HepG2 (cell line): ENCODE results near the gene P2RX2. TPM values are rescaled to one million over a fixed set of nuclear protein-coding genes. Genes with fewer than 3 reads are reported as not detected.

Experiments
- ATAC-seq: fragments of 200-7000 bp; cut with Tn5 transposase; 3 replicates; pipeline ENCODE4 v1.9.1; 2020; ENCODE audit warnings: mild to moderate bottlenecking, moderate library complexity
- BruUV-seq: library from RNA; stranded (reverse); fragments of 400-500 nt; replicated peaks from 2 replicates; lab custom pipeline; 2021; lab: Mats Ljungman, UMichigan
- CTCF ChIA-PET: fragments of 300-600 bp; formaldehyde crosslinking; extraction: SDS; loops from one replicate; lab custom pipeline; 2021; ENCODE audit warnings: low total read pairs, inconsistent platforms, low intra/inter-chr PET ratio; lab: Yijun Ruan, JAX
- POLR2A ChIA-PET: fragments of 350-600 bp; sonication (Branson Sonifier 250); formaldehyde crosslinking; loops from one replicate; lab custom pipeline; 2020; ENCODE audit warnings: antibody characterized with exemption, inconsistent platforms; lab: Yijun Ruan, JAX
- DNase-seq: peaks from one replicate; pipeline ENCODE4 v3.0.0-alpha.2; 2015; ENCODE audit warnings: low spot score
- FAIRE-seq: peaks from 3 replicates; lab custom pipeline; 2011; peaks lifted over from hg19 to GRCh38; lab: Jason Lieb, UNC
- H2AFZ ChIP-seq: one replicate; pipeline ENCODE4 v1.6.1; 2011; ENCODE audit warnings: low read length, inconsistent platforms
- H3K27ac ChIP-seq: fragments of 300-600 bp; 3 replicates; pipeline ENCODE4 v1.8.0; 2011; ENCODE audit warnings: mixed run types, mild to moderate bottlenecking, mixed read lengths, low read length, inconsistent platforms; ENCODE audit not compliant: insufficient read depth; ENCODE audit errors: extremely low read length
- H3K27me3 ChIP-seq, 2 experiments: fragments of 200-600 bp in 1 of 2; 2 replicates in 1 of 2; 3 replicates in 1 of 2; pipeline versions ENCODE4 v1.6.0 to v1.8.0; 2011; ENCODE audit warnings: low read length in 2 of 2, mild to moderate bottlenecking in 2 of 2, moderate library complexity in 2 of 2, inconsistent platforms in 1 of 2; ENCODE audit not compliant: insufficient read depth in 2 of 2, control insufficient read depth in 1 of 2
- H3K36me3 ChIP-seq, 2 experiments: fragments of 200-600 bp in 1 of 2; replicated peaks in 1 of 2; 2 replicates in 1 of 2; 3 replicates in 1 of 2; pipeline versions ENCODE4 v1.5.1 to v1.8.0; 2011; ENCODE audit warnings: low read length in 2 of 2, inconsistent platforms in 1 of 2; ENCODE audit not compliant: insufficient read depth in 2 of 2, control insufficient read depth in 1 of 2
- H3K4me1 ChIP-seq: 2 replicates; pipeline ENCODE4 v1.5.1; 2012; ENCODE audit warnings: low read length, inconsistent platforms; ENCODE audit not compliant: insufficient read depth
- H3K4me2 ChIP-seq: 2 replicates; pipeline ENCODE4 v1.6.0; 2011; ENCODE audit warnings: low read depth, low read length, inconsistent platforms
- H3K4me3 ChIP-seq, 3 experiments: fragments of 200-600 bp in 1 of 3; sonication (generic), shearing (Covaris generic) in 1 of 3; replicated peaks in 1 of 3; 2 replicates each; pipeline ENCODE4 v1.5.1; 2011 to 2016; ENCODE audit warnings: low read length in 3 of 3, inconsistent platforms in 2 of 3, low read depth in 2 of 3, mild to moderate bottlenecking in 2 of 3, control low read depth in 1 of 3, mixed read lengths in 1 of 3; ENCODE audit not compliant: insufficient read depth in 1 of 3
- H3K79me2 ChIP-seq: one replicate; pipeline ENCODE4 v1.6.1; 2011; ENCODE audit warnings: low read length, inconsistent platforms; ENCODE audit not compliant: insufficient read depth
- H3K9ac ChIP-seq: 2 replicates; pipeline ENCODE4 v1.6.0; 2011; ENCODE audit warnings: mild to moderate bottlenecking, low read depth, low read length, inconsistent platforms; ENCODE audit not compliant: insufficient read depth
- H3K9me3 ChIP-seq: 2 replicates; pipeline ENCODE4 v1.5.1; 2012; ENCODE audit warnings: mild to moderate bottlenecking, low read length
- H4K20me1 ChIP-seq: 2 replicates; pipeline ENCODE4 v1.6.0; 2011; ENCODE audit warnings: inconsistent platforms, mild to moderate bottlenecking, low read length, moderate library complexity; ENCODE audit not compliant: insufficient read depth
- CHD2 ChIP-seq: IDR thresholded peaks from 2 replicates; pipeline ENCODE4 v1.6.1; 2011; ENCODE audit warnings: low read depth, low read length, improper control_type of control experiment
- TEAD2 ChIP-seq: sonication (generic); formaldehyde crosslinking; IDR thresholded peaks from 2 replicates; pipeline ENCODE4 v1.9.0; 2021; ENCODE audit warnings: missing genetic modification reagents
- ZC3H4 ChIP-seq: sonication (generic); formaldehyde crosslinking; IDR thresholded peaks from 2 replicates; pipeline ENCODE4 v1.4.0; 2020; ENCODE audit warnings: missing genetic modification reagents, borderline replicate concordance
- ZNF543 ChIP-seq: sonication (generic); formaldehyde crosslinking; IDR thresholded peaks from 2 replicates; pipeline ENCODE4 v1.4.0; 2020; ENCODE audit warnings: mild to moderate bottlenecking, missing genetic modification reagents
- WGBS: methylation state at CpG from one replicate; pipeline ENCODE4 v1.1.6; 2017; ENCODE audit warnings: low lambda C conversion rate; 5-methylcytosine and 5-hydroxymethylcytosine counted together
- in situ Hi-C: cut with HindIII; loops from 2 replicates; pipeline ENCODE4 v1.10.0; 2017; ENCODE audit warnings: low pct_unique_long_range_greater_than_20kb; ENCODE audit not compliant: extremely low pct_ligation_motif_present
- intact Hi-C: fragments of 100-400 bp; cut with micrococcal nuclease; formaldehyde crosslinking; loops from one replicate; pipeline ENCODE4 v1.10.0; 2022; ENCODE audit not compliant: unreplicated experiment
- polyA plus RNA-seq, 8 experiments: library from polyadenylated mRNA; depleted of rRNA in 3 of 8; stranded (reverse) in 7 of 8; unstranded in 1 of 8; fragments of >200 nt; fragmentation: Illumina TruSeq in 4 of 8; extraction: Trizol in 4 of 8; gene quantifications; 2 replicates each; pipeline versions ENCODE4 v1.2.1 to v1.2.3, GENCODE V29; 2011 to 2016; ENCODE audit warnings: low read depth in 4 of 8, missing spikeins in 1 of 8, mixed read lengths in 1 of 8; ENCODE audit not compliant: insufficient read depth in 1 of 8
- total RNA-seq, 5 experiments: library from RNA; depleted of rRNA; stranded (reverse); fragments of >200 nt; fragmentation: Illumina TruSeq; extraction: Trizol; gene quantifications; 2 replicates each; pipeline ENCODE4 v1.2.3, GENCODE V29; 2016; ENCODE audit warnings: low read depth in 1 of 5
- TF ChIP-seq, protein P1 (sequence below): sonication (generic); formaldehyde crosslinking; conservative IDR thresholded peaks from 2 replicates; pipeline ENCODE4 v1.8.0; 2022; ENCODE audit warnings: mild to moderate bottlenecking, moderate library complexity, missing genetic modification reagents
- TF ChIP-seq, protein P2 (sequence below): sonication (generic); formaldehyde crosslinking; IDR thresholded peaks from 2 replicates; pipeline ENCODE4 v1.8.1; 2022; ENCODE audit warnings: low read depth, mild to moderate bottlenecking, missing genetic modification reagents
- TF ChIP-seq, protein P3 (sequence below): sonication (generic); formaldehyde crosslinking; IDR thresholded peaks from 2 replicates; pipeline ENCODE4 v1.4.0; 2020; ENCODE audit warnings: low read depth, mild to moderate bottlenecking, missing genetic modification reagents

P2RX2 gene
- total and polyA plus RNA-seq, 2 of the 13 experiments (the other 11 are each of a cell fraction or from before 2014, with no cell fraction given) = not detected

DNA sequence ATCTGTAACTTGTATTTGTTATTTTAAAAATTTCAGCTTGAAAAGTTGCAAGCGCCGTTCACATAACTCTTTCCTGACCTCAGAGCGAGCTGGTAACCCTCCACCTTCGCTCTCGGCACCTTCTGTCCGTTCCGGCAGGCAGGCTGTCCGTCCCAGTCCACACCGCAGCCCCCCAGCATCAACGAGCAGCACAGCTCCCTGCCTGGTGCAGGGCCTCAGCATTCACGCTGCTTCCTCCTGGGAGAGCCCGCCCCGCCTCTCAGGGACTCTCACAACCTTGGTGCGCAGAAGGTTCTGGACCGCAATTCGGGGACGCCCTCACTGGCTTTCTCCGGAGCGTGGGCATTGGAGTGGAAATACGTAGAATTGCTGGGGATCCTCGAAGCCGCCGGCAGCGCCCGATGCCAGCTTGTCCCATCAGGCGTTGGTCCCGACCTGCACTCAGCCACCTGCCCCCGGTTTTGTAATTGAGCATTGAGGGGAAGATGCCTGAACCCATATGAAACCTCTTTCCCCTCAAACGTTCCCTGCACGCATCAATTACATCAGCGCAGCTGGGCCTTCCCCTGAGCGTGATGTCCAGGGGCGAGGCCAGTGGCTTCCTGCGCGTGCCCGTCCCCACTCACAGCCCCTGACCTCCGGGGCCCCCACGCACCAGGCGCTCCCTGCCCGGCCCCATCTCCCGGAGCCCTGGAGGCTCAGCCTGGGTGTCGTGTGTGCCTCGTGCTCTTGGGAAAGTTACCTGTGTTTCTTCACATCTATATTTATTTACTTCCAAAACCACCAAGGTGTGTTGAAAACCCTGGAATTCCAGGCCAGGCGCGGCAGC is 27.3 kb upstream of the P2RX2 start:
- Histone ChIP-seq H3K4me3 (no peak overlapping the region), H3K27ac (no peak overlapping the region), H4K20me1 (no peaks in the 10 kb centered on the region), H3K79me2 (no peaks in the 10 kb centered on the region), H3K4me1 (peaks cover 7% of the 10 kb centered on the region; the same call in 1 of the 2 replicates), H3K4me2 (no peak overlapping the region), H3K36me3 (no peaks in the 10 kb centered on the region), H3K9ac (no peak overlapping the region), H3K27me3 (peaks cover 9 to 51% of the 10 kb centered on the region in 2 experiments; a peak in 4 of 5 replicates), H2AFZ (no peak overlapping the region), H3K9me3 (no peaks in the 10 kb centered on the region)
- TF ChIP-seq ZC3H4 (CRISPR knock-in tag) (no peak), CHD2 (no peak), ZNF543 (CRISPR knock-in tag) (no peak), TEAD2 (CRISPR knock-in tag) (no peak)
- TF ChIP-seq, protein P1, sequence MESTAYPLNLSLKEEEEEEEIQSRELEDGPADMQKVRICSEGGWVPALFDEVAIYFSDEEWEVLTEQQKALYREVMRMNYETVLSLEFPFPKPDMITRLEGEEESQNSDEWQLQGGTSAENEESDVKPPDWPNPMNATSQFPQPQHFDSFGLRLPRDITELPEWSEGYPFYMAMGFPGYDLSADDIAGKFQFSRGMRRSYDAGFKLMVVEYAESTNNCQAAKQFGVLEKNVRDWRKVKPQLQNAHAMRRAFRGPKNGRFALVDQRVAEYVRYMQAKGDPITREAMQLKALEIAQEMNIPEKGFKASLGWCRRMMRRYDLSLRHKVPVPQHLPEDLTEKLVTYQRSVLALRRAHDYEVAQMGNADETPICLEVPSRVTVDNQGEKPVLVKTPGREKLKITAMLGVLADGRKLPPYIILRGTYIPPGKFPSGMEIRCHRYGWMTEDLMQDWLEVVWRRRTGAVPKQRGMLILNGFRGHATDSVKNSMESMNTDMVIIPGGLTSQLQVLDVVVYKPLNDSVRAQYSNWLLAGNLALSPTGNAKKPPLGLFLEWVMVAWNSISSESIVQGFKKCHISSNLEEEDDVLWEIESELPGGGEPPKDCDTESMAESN = no peak
- TF ChIP-seq, protein P2, sequence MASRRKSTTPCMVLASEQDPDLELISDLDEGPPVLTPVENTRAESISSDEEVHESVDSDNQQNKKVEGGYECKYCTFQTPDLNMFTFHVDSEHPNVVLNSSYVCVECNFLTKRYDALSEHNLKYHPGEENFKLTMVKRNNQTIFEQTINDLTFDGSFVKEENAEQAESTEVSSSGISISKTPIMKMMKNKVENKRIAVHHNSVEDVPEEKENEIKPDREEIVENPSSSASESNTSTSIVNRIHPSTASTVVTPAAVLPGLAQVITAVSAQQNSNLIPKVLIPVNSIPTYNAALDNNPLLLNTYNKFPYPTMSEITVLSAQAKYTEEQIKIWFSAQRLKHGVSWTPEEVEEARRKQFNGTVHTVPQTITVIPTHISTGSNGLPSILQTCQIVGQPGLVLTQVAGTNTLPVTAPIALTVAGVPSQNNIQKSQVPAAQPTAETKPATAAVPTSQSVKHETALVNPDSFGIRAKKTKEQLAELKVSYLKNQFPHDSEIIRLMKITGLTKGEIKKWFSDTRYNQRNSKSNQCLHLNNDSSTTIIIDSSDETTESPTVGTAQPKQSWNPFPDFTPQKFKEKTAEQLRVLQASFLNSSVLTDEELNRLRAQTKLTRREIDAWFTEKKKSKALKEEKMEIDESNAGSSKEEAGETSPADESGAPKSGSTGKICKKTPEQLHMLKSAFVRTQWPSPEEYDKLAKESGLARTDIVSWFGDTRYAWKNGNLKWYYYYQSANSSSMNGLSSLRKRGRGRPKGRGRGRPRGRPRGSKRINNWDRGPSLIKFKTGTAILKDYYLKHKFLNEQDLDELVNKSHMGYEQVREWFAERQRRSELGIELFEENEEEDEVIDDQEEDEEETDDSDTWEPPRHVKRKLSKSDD = no peak
- TF ChIP-seq, protein P3, sequence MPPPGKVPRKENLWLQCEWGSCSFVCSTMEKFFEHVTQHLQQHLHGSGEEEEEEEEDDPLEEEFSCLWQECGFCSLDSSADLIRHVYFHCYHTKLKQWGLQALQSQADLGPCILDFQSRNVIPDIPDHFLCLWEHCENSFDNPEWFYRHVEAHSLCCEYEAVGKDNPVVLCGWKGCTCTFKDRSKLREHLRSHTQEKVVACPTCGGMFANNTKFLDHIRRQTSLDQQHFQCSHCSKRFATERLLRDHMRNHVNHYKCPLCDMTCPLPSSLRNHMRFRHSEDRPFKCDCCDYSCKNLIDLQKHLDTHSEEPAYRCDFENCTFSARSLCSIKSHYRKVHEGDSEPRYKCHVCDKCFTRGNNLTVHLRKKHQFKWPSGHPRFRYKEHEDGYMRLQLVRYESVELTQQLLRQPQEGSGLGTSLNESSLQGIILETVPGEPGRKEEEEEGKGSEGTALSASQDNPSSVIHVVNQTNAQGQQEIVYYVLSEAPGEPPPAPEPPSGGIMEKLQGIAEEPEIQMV (CRISPR knock-in tag) = no peak
- CTCF ChIA-PET = no interaction called here
- DNase-seq (no peak), FAIRE-seq (no peak), ATAC-seq (no peak)
- WGBS = 53% methylated on average over 25 of the region's 45 CpGs
- no TSS peak for BruUV-seq
- intact Hi-C loops = no loop called here
- in situ Hi-C loops = no loop called here
- POLR2A ChIA-PET = no interaction called here
